GM19467 (cell line): ENCODE measurements around the gene EIF5A.
A peak's percentile ranks its signal among the peaks of the same experiment; 100 is the strongest.

Source experiments
- ATAC-seq: cut with Tn5 transposase; IDR thresholded peaks from one replicate; pipeline ENCODE4 v1.9.1; 2021; ENCODE audit warnings: mild to moderate bottlenecking, moderate library complexity; ENCODE audit not compliant: unreplicated experiment

Gene EIF5A

DNA sequence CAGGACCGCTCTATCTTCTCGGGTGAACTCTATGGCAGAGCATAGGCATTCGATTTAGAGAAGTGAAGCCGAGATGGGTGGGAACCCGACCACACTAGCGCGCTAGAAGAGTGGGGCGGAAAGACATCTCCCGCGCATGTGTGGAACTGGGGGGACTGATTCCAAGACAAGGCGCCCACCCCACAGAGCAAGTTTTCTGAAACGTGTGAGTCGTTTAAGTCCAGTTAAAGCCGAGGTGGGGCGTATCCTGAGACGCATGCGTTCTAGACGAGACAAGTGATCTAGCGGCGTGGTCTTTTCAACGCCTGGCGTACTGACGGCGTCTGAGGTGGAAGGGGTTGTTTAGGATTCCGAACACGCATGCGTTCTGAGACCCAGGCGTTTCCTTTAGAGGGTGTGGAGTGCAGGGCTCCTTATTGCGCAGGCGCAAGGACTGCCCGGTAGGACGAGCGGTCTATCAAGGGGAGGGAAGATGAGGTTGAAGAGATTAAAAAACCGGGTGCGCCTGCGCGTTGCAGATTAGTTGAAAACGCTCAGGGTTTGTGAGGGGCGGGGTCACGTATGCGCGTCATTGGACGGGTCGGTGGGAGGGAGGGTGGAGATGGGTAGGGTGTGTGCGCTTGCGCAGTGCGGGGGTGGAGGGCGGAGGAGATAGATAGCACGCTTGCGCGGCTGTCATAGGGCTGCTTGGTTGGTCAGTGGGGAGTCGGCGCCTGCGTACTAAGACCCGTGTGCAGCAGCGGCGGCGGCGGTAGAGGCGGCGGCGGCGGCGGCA, at the start of gene EIF5A:
Gene EIF5A, plus strand, starts transcription at position 718 of the 775 bp plus-strand sequence. CDS start 2,008 bp downstream, outside the sequence.
- ATAC-seq, result peak; percentile 64

DNA sequence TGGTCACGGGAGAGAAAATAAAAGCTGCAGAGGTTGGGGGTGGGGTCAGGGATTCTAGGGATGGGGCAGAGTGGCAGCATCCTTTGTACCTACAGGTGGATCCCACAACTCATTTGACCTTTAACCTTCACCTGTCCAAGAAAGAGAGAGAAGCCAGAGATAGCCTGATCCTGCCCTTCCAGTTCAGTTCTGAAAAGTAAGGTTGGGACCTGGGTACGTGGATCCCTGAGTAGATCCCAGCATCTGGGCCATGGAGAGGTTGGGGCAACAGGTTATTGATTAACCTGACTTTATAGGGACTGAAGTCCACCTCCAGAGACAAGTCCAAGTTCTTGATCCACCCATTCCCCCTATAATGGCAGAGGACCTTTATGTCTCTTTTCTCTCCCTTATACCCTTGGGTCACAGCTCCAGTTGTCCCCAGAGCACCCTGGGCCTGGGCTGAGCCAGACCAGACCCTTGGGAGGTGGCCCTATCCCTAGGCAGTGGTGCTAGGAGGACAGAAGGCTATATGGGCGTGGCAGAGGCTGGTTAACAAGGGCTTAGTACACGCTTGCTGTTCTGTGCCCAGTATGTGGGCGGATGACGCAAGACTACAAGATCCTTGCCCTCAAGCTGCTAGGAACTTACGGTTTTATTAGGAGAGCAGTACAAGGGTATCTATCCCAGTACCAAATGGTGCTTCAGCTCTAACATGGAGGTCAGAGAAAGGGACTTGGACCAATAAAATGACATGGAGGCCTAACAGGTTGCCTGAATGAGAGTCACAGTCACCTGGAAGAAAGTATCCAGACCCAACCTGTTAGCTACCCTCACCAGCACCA, 48.5 kb upstream of the EIF5A start:
- no peak for ATAC-seq

DNA sequence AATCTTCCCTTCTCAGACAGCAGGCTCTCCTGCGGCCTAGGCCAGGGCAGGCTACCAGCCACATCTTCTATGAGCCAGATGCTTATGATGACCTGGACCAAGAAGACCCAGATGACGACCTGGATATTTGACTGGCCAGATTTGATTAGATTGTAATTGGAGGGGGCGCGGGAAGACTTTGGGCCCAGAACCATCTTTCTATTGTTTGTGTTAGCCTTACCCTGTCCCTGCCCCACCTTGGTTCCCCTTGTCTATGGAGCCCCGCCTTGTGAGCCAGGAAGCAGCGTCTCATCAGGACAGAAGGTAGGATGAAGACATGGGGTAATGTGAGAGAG, 47.9 kb upstream of the EIF5A start:
- ATAC-seq, result no peak

DNA sequence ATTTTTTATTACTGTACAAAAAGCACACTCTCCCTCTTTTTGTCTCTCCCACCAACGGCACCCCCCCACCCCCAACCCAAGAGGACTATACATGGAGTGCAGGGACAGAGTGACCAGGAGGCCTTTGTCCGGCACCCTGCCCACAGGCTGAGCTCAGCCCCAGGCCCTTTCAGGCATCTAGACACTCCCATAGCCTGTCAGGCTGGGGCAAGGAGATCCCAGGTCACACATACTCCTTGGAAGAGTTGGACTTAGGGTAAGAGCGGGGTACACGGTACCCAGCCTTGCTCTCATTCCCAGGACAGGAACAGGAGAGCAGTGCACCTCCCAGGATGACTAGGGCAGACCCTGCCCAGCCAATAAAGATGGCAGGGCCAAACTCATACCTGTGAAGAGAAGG, 47.3 kb upstream of the EIF5A start:
- ATAC-seq, result no peak

DNA sequence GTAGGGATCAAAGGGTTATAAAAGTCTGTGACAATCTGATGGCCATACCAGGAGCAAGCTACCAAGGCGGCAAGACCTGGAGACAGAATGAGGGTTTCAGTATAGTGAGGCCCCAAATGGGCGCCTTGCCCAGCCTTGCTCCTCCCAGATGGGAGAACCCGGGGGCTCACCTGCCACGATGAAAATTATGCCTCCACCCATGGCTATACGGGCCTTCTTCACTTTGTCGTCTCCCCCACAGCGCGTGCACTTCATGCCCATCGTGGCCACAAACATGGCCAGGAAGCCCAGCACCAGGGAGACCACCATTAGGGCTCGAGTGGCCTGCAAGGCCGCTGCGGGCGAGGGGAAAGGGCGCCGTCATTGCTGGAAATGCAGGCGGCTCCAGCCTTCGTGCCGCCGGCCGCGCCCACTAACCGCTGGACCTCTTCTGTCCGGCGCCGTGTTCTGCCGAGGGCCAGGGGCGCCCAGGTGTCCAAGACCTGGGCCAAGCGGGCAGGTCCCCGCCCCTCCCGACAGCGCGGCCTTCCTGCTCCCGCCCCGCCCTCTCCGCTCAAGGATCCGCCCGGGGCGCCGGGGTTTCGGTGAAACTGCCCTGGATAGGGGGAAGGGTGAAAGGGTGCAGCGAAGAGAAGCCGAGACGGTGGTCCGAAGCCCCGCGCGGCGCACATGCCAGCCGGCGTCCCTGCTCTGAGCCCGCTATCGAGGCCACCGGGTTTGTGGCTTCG, 46.6 kb upstream of the EIF5A start:
- no peak for ATAC-seq

DNA sequence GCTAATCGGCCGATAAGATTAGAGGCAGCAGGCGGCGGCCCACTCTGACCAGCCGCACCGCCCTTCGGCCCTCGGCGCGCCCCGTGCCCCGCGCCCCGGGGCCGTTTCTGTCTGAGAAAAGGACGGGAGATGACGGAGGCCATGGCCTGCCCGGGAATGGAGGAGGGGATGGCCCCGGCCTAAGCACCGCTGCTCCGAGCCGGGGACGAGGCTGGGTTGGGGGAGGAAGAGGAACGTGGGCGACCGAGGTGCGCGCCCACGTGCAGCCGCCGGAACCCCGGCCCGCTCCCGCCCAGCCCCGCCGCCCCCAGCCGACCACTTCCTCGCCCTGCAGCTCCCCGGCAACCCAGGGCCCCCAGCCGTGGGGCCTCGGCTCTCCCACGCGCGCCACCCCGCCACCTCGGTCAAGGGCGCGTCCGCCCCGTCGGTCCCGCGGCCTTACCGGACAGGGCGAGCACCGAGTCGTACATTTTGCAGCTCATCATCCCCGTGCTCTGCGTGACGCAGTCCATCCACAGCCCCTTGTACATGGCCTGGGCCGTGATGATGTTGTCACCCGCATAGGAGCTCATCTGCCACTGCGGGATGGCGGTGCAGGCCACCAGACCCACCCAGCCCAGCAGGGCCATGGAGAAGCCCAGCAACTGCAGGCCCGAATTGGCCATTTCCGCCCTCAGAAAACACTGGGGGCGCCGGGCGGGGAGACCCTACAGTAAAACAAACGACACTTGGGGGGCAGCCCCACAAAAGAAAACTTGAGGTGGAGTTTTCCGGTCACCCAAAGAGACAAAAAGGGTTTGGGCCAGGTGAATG, 45.8 kb upstream of the EIF5A start:
- ATAC-seq, result no peak

DNA sequence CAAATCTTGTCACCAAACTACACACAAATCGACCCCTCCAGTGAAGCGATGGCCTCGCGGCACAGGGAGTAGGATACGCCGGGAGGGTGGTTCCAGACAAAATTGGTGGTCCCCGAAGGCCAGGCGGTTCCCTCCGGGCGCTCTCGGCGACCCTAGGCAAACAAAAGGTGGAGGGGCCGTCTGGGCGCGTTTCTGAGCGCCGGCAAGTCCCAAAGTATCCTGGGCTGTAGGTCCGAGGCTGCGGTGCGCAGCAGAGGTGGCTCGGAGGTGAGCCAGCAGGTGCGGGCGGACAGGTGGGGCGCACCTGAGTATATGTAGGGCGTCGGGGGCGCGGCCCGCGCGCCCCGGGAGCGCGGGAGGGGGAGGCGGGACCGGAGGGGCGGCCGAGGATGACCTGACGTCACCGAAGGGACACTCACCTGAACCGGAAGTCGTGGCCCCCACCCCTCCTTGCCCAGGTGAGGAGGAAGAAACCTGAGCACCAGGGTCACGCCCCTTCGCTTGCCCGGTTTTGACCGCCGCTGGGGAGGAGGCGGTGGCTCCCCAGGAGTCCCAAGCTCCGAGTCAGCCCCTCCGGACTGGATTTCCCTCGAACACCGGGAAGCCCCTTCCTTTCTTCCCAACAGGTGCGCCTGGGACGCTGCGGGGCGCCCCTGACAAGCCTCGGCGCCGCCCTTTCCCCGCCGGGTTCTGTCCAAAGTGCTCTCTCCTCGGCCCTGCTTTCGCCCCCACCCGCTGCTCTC, 45.1 kb upstream of the EIF5A start, which contains the start of gene CLDN7:
Gene CLDN7, minus strand, starts transcription at position 287 of the 743 bp plus-strand sequence. CDS start 435 bp downstream, outside the sequence.
- no peak for ATAC-seq

DNA sequence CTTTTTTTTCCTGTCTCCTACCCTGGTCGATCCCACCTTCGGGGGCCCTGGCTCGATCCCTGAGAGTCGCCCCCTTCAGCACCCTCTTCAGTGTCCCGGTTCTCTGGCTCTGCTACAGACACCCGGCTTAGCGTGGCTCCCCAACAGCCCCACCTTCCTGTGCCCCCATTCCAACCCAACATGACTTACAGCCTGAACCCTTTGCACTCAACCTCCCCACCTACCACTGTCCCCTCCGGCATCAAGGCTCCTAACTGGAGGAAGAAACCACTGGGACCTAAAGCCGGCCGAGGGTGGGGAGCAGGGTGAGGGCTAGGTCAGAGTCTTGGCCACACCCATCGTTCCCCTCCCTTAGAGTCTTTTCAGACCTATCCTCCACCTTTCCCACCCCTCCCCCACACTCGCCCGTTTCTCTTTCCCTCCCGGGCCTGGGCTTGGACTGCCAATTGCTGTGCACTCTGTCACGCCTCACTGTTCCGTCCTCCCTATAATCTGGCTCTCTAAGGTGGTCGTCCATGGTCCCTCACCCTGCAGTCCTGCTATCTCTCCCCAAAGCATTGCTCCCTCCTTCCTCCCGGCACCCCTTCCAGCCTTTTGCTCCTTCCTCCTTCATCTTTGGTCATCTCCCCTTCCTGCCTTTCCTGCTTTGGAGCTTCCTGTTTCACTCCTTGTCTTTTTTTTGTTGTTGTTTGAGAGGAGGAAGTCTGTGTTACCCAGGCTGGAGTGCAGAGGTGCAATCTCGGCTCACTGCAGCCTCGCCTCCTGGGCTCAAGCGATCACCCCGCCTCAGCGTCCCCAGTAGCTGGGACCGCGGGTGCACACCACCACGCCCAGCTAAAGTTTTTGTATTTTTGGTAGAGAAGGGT, 44.3 kb upstream of the EIF5A start:
- ATAC-seq, result no peak

DNA sequence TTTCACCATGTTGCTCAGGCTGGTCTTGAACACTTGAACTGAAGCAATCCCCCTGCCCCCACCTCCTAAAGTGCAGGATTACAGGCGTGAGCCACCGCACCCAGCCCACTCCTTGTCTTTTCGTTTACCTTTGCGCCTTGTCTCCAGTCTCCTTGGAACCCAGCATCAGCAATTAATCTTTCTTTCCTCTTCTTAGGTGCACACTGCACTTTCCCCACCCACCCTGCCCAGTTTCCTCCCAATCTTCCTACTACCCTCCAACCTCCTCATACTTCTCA, 43.7 kb upstream of the EIF5A start:
- no peak for ATAC-seq

DNA sequence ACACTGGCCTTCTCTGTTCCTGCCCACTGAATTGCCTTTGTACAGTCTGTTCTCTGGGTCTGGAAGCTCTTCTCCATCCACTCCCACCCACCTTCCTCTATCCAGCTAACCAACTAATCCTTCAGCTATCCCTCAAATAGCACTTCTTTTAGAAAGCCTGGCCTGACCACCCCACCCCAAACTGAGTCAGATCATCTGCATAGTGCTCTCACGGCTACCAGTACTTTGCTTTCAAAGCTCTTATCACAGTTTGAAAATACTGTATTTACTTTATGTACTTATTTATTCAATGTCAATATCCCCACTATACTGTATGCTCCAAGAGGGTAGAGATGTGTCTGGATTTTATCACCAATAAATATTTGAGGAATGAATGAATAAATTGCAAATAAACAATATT, 40.6 kb upstream of the EIF5A start:
- no peak for ATAC-seq

DNA sequence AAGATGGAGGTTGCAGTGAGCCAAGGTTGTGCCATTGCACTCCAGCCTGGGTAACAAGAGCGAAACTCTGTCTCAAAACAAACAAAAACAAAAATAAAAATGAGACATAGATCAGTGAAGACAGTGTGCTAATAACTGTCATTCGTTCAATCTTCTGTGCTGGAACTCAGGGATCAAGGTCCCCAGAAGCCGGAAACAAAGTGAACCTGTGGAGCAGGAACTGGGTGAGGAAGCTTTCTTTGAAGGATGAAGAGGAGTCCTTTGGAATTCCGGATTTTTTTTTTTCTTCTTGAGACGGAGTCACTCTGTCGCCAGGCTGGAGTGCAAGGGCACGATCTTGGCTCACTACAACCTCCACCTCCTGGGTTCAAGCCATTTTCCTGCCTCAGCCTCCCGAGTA, 28.0 kb upstream of the EIF5A start:
- ATAC-seq, result no peak

DNA sequence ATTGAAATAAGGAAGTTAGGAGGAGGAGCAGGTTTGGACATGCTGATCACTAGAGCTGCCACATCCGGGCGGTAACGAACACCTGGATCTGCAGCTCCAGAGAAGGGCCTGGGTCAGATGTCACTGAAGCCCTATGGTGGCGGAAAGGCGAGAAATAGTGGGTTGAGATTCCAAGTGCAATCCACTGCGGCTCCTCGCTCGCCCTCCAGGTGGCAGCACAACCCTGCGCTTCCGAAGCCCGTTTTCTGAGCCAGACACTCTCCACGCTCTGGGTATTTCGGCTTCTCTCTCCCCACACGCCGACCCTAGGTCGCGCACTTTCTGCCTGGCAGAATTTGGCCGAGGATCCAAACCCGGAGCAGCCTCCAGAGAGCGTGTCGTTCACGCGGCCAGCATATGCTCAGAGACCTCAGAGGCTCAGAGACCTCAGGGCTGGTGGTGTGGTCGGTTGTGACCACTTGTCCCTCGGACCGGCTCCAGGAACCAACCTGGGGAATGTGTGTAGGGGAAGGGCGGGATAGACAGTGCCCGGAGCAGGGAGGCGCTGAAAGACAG, 26.8 kb upstream of the EIF5A start:
- ATAC-seq, result peak; percentile 62

DNA sequence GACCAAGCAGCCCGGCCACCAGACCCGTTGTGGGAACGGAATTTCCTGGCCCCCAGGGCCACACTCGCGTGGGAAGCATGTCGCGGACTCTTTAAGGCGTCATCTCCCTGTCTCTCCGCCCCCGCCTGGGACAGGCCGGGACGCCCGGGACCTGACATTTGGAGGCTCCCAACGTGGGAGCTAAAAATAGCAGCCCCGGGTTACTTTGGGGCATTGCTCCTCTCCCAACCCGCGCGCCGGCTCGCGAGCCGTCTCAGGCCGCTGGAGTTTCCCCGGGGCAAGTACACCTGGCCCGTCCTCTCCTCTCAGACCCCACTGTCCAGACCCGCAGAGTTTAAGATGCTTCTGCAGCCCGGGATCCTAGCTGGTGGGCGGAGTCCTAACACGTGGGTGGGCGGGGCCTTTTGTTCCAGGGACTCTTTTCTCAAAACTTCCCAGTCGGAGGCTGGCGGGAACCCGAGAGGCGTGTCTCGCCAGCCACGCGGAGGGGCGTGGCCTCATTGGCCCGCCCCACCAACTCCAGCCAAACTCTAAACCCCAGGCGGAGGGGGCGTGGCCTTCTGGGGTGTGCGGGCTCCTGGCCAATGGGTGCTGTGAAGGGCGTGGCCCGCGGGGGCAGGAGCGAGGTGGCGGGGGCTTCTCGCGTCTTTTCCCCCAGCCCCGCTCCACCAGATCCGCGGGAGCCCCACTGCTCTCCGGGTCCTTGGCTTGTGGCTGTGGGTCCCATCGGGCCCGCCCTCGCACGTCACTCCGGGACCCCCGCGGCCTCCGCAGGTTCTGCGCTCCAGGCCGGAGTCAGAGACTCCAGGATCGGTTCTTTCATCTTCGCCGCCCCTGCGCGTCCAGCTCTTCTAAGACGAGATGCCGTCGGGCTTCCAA, 26.1 kb upstream of the EIF5A start, which contains the start of gene SLC2A4:
Gene SLC2A4, plus strand, starts transcription at position 645 of the 879 bp plus-strand sequence. Its CDS starts 217 bp downstream, at position 862.
- ATAC-seq, result no peak

DNA sequence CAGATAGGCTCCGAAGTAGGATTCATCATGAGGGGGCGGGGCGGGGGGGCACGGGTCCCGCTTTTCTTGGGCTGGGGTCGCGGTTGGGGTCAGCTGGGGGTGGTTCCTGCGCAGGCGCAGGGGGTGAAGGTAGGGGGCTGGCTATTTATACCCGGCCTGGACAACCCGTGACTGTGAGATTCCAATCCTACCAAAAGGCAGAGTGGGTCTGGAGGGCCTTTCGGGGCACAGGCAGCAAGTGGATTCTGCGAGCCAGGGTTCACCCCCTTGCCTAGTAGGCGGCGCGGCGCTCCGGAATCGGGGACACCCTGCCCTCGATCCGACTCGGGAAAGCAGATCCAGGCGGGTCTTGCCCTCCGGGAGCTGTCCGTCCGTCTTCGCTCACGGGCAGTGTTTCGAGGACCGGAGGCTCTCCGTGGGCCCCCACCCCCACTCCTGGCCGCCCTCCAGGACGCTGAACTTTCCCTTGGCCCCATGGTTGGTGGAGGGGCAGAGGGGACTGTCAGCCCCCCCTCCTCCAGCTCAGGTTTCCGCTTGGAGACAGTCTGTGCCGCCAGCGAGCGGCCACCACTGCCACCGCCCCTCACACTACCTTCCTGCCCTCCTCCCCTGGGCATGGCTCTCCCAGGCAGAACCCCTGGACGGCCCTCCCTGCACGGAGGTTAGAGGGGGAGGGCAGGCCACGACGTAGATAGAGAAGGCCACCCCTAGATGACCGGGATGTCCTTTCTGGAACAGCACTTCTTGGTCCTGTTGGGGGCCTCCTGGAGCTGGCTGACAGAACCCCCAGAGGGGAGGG, 25.3 kb upstream of the EIF5A start:
- no peak for ATAC-seq

DNA sequence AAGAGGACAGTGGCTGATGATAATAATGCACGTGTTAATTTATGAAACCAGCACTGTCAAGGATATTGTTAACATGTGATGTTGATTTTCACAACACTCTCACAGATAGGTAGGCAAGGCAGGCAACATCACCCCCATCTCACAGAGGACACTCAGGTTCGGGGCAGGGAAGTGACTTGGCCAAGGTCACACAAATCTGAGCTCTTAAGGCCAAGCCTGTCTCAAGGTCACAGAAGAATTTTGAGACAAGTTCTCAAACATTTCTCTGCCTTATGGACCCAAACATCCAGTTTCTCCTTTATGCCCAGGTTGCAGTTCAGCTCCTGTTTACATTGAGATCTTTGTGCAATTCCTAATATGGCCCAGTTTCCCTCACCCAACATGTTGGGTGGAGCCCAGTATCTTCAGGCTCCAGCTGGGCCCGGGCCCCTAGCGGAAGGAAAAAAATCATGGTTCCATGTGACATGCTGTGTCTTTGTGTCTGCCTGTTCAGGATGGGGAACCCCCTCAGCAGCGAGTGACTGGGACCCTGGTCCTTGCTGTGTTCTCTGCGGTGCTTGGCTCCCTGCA, 24.6 kb upstream of the EIF5A start:
- no peak for ATAC-seq

DNA sequence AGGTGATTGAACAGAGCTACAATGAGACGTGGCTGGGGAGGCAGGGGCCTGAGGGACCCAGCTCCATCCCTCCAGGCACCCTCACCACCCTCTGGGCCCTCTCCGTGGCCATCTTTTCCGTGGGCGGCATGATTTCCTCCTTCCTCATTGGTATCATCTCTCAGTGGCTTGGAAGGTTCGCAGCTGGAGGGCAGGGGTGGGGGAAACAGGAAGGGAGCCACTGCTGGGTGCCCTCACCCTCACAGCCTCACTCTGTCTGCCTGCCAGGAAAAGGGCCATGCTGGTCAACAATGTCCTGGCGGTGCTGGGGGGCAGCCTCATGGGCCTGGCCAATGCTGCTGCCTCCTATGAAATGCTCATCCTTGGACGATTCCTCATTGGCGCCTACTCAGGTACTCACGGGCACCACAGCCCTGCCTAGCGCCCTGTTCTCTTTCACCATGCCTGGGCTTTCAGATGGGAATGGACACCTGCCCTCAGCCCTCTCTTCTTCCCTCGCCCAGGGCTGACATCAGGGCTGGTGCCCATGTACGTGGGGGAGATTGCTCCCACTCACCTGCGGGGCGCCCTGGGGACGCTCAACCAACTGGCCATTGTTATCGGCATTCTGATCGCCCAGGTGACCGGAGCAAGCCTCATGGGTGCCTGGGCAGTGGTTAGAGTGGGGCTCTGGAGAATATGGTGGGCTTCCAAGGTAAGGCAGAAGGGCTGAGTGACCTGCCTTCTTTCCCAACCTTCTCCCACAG, 23.8 kb upstream of the EIF5A start:
- no peak for ATAC-seq
